Measurements from ENCODE around the gene SNAPIN.
"Not testable (repeated sequence)": the region's sequence is repeated elsewhere in the genome, so short reads cannot be mapped to it uniquely, and the experiment has no call there.

DNA sequence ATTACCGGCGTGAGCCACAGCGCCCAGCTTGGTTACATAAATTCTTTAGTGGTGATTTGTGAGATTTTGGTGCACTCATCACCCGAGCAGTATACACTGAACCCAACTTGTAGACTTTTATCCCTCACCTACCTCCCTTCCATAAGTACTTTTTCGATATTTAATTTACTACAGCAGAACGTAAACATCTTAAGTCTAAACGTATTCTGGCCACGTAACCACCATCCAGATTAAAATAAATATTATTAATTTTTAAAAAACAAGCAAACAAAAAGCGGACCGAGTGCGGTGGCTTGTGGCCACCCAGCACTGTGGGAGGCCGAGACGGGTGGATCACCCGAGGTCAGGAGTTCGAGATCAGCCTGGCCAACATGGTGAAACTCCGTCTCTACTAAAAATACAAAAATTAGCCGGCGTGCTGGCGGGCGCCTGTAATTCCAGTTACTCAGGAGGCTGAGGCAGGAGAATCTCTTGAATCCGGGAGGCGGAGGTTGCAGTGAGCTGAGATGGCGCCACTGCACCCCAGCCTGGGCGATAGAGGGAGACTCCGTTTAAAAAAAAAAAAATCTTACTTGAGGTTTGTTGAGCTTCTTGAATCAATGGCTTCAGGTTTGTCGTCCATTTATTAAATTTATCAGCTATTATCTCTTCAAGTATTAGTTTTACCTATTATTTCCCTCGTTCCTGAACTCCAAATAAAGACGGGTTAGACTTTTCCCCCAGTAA, 13.3 kb downstream of the SNAPIN start:
- not testable (repeated sequence) for TF ChIP-seq E2F8 (IDR thresholded peaks at IDR 0.05; ENCODE audit: low read depth, partially characterized antibody); DPF2 (IDR thresholded peaks at IDR 0.05); ETS1 (conservative IDR thresholded peaks at IDR 0.05; ENCODE audit: control insufficient read depth, low read depth, low read length)
- peak; percentile 47; the same call in 1 of the 2 replicates for TF ChIP-seq POLR2A (conservative IDR thresholded peaks at IDR 0.05)
- TF ChIP-seq, protein P1, sequence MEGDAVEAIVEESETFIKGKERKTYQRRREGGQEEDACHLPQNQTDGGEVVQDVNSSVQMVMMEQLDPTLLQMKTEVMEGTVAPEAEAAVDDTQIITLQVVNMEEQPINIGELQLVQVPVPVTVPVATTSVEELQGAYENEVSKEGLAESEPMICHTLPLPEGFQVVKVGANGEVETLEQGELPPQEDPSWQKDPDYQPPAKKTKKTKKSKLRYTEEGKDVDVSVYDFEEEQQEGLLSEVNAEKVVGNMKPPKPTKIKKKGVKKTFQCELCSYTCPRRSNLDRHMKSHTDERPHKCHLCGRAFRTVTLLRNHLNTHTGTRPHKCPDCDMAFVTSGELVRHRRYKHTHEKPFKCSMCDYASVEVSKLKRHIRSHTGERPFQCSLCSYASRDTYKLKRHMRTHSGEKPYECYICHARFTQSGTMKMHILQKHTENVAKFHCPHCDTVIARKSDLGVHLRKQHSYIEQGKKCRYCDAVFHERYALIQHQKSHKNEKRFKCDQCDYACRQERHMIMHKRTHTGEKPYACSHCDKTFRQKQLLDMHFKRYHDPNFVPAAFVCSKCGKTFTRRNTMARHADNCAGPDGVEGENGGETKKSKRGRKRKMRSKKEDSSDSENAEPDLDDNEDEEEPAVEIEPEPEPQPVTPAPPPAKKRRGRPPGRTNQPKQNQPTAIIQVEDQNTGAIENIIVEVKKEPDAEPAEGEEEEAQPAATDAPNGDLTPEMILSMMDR (IDR thresholded peaks at IDR 0.05 in 2 of 3, conservative IDR thresholded peaks at IDR 0.05 in 1 of 3; ENCODE audit: insufficient read depth in 2 of 3, low read depth in 1 of 3, low read length in 3 of 3): peak in 2 of 3 experiments; percentile 12 to 32; a peak in 2 of 6 replicates
- TF ChIP-seq, protein P2, sequence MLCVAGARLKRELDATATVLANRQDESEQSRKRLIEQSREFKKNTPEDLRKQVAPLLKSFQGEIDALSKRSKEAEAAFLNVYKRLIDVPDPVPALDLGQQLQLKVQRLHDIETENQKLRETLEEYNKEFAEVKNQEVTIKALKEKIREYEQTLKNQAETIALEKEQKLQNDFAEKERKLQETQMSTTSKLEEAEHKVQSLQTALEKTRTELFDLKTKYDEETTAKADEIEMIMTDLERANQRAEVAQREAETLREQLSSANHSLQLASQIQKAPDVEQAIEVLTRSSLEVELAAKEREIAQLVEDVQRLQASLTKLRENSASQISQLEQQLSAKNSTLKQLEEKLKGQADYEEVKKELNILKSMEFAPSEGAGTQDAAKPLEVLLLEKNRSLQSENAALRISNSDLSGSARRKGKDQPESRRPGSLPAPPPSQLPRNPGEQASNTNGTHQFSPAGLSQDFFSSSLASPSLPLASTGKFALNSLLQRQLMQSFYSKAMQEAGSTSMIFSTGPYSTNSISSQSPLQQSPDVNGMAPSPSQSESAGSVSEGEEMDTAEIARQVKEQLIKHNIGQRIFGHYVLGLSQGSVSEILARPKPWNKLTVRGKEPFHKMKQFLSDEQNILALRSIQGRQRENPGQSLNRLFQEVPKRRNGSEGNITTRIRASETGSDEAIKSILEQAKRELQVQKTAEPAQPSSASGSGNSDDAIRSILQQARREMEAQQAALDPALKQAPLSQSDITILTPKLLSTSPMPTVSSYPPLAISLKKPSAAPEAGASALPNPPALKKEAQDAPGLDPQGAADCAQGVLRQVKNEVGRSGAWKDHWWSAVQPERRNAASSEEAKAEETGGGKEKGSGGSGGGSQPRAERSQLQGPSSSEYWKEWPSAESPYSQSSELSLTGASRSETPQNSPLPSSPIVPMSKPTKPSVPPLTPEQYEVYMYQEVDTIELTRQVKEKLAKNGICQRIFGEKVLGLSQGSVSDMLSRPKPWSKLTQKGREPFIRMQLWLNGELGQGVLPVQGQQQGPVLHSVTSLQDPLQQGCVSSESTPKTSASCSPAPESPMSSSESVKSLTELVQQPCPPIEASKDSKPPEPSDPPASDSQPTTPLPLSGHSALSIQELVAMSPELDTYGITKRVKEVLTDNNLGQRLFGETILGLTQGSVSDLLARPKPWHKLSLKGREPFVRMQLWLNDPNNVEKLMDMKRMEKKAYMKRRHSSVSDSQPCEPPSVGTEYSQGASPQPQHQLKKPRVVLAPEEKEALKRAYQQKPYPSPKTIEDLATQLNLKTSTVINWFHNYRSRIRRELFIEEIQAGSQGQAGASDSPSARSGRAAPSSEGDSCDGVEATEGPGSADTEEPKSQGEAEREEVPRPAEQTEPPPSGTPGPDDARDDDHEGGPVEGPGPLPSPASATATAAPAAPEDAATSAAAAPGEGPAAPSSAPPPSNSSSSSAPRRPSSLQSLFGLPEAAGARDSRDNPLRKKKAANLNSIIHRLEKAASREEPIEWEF (CRISPR knock-in tag; IDR thresholded peaks at IDR 0.05): not testable (repeated sequence)

Data from K562 (cell line).